DMS53 treated with DMSO at 0.1 percent for 48 hours (cell line): Measurements from ENCODE around the gene ZMIZ1.

ENCODE experiments used
- DNase-seq: peaks from one replicate; lab custom pipeline; 2025; ENCODE audit not compliant: unreplicated experiment; lab: John Stamatoyannopoulos, UW

ZMIZ1 gene

GRCh38 chr10:79050896-79051555, 17.7 kb upstream of the ZMIZ1 start:
- DNase-seq = no peak

- DNase-seq = no peak
These were observed 17.0 kb upstream of the ZMIZ1 start for GRCh38 chr10:79051766-79052165.

GRCh38 chr10:79052291-79053080, 16.3 kb upstream of the ZMIZ1 start:
- DNase-seq = no peak

GRCh38 chr10:79053081-79053434, 15.7 kb upstream of the ZMIZ1 start:
- DNase-seq = no peak

- no peak for DNase-seq
These were observed 15.1 kb upstream of the ZMIZ1 start for GRCh38 chr10:79053481-79054202.

GRCh38 chr10:79054203-79055099, 14.3 kb upstream of the ZMIZ1 start:
- DNase-seq = no peak

- DNase-seq = no peak
These were observed 13.5 kb upstream of the ZMIZ1 start for GRCh38 chr10:79055100-79055782.

- no peak for DNase-seq
These were observed 12.9 kb upstream of the ZMIZ1 start for GRCh38 chr10:79055892-79056291.

GRCh38 chr10:79056361-79056735, 12.4 kb upstream of the ZMIZ1 start:
- no peak for DNase-seq

GRCh38 chr10:79056736-79057391, 11.9 kb upstream of the ZMIZ1 start:
- DNase-seq = no peak

GRCh38 chr10:79057481-79058275, 11.1 kb upstream of the ZMIZ1 start:
- DNase-seq = no peak

GRCh38 chr10:79058899-79059841, 9.6 kb upstream of the ZMIZ1 start:
- DNase-seq = peak; percentile 26

- peak; percentile 45 for DNase-seq
These were observed 8.8 kb upstream of the ZMIZ1 start for GRCh38 chr10:79059859-79060379.

- no peak for DNase-seq
These were observed 8.0 kb upstream of the ZMIZ1 start for GRCh38 chr10:79060641-79061255.

- DNase-seq = no peak
These were observed 7.1 kb upstream of the ZMIZ1 start for GRCh38 chr10:79061441-79062315.

GRCh38 chr10:79063071-79063491, 5.7 kb upstream of the ZMIZ1 start:
- DNase-seq = no peak
